Osteocyte (in vitro differentiated cells): ENCODE results near the gene HFE. TPM values are rescaled to one million over a fixed set of nuclear protein-coding genes. Genes with fewer than 3 reads are reported as not detected.
"Not testable (repeated sequence)": the region's sequence is repeated elsewhere in the genome, so short reads cannot be mapped to it uniquely, and the experiment has no call there.

Experiments
- DNase-seq: peaks from one replicate; pipeline ENCODE4 v3.0.0; 2021; ENCODE audit warnings: mixed read lengths; ENCODE audit not compliant: unreplicated experiment; ENCODE audit errors: extremely low spot score
- H3K27ac Mint-ChIP-seq: one replicate; pipeline ENCODE4 v1.8.0; 2021; ENCODE audit warnings: mild to moderate bottlenecking, mixed read lengths; ENCODE audit not compliant: unreplicated experiment
- H3K27me3 Mint-ChIP-seq: one replicate; pipeline ENCODE4 v1.8.0; 2021; ENCODE audit warnings: mixed read lengths; ENCODE audit not compliant: unreplicated experiment
- H3K36me3 Mint-ChIP-seq: one replicate; pipeline ENCODE4 v1.8.0; 2021; ENCODE audit warnings: mixed read lengths; ENCODE audit not compliant: unreplicated experiment
- H3K4me1 Mint-ChIP-seq: one replicate; pipeline ENCODE4 v1.8.0; 2021; ENCODE audit warnings: mixed read lengths; ENCODE audit not compliant: unreplicated experiment
- H3K4me3 Mint-ChIP-seq: one replicate; pipeline ENCODE4 v1.8.0; 2021; ENCODE audit warnings: mild to moderate bottlenecking, moderate library complexity, mixed read lengths; ENCODE audit not compliant: unreplicated experiment
- H3K9me3 Mint-ChIP-seq: one replicate; pipeline ENCODE4 v1.8.0; 2021; ENCODE audit warnings: mixed read lengths; ENCODE audit not compliant: unreplicated experiment
- CTCF ChIP-seq: fragments of 200-600 bp; sonication (generic); IDR thresholded peaks from 2 replicates; pipeline ENCODE4 v1.5.0; 2021; ENCODE audit warnings: antibody characterized with exemption, mild to moderate bottlenecking, moderate library complexity
- total RNA-seq: library from RNA; stranded (reverse); gene quantifications from 2 replicates; pipeline ENCODE4 v1.2.1, GENCODE V29; 2021

HFE gene
- total RNA-seq, 1 donor from 2014 or later: 6.2 TPM

- no peak for TF ChIP-seq CTCF
- H3K36me3 Mint-ChIP-seq: no peaks in the 10 kb centered on the region
- H3K4me3 Mint-ChIP-seq: peak overlapping the region; percentile 72
- H3K27ac Mint-ChIP-seq: peak overlapping the region; percentile 94
- H3K9me3 Mint-ChIP-seq: no peaks in the 10 kb centered on the region
- no peaks in the 10 kb centered on the region for H3K27me3 Mint-ChIP-seq
- H3K4me1 Mint-ChIP-seq: peaks cover 4% of the 10 kb centered on the region
- no peak for DNase-seq
Measured at GRCh38 chr6:26045065-26045927, 41.9 kb upstream of the HFE start.

GRCh38 chr6:26045928-26046368, 41.3 kb upstream of the HFE start:
- no peak for TF ChIP-seq CTCF
- Mint-ChIP-seq H3K27me3 (no peaks in the 10 kb centered on the region), H3K9me3 (no peaks in the 10 kb centered on the region), H3K4me1 (peaks cover 4% of the 10 kb centered on the region), H3K4me3 (peak overlapping the region; percentile 72), H3K27ac (no peak overlapping the region), H3K36me3 (no peaks in the 10 kb centered on the region)
- no peak for DNase-seq

- not testable (repeated sequence) for H3K27ac Mint-ChIP-seq, H3K4me1 Mint-ChIP-seq, H3K9me3 Mint-ChIP-seq, H3K27me3 Mint-ChIP-seq, DNase-seq, H3K4me3 Mint-ChIP-seq, H3K36me3 Mint-ChIP-seq
Measured at GRCh38 chr6:26047329-26047728, 39.9 kb upstream of the HFE start.

- H3K27ac Mint-ChIP-seq: no peak overlapping the region
- DNase-seq: no peak
Measured at GRCh38 chr6:26048590-26048989, 38.6 kb upstream of the HFE start.

GRCh38 chr6:26051665-26052310, 35.4 kb upstream of the HFE start:
- no peak for TF ChIP-seq CTCF
- H3K27ac Mint-ChIP-seq: no peak overlapping the region

More at GRCh38 chr6:26048590-26048989, 38.6 kb upstream of the HFE start:
- no peaks in the 10 kb centered on the region for H3K9me3 Mint-ChIP-seq
- H3K27me3 Mint-ChIP-seq: no peaks in the 10 kb centered on the region
- no peaks in the 10 kb centered on the region for H3K36me3 Mint-ChIP-seq
- H3K4me3 Mint-ChIP-seq: no peak overlapping the region
- TF ChIP-seq CTCF: no peak
- H3K4me1 Mint-ChIP-seq: peaks cover 7% of the 10 kb centered on the region

GRCh38 chr6:26052762-26053250, 34.4 kb upstream of the HFE start:
- not testable (repeated sequence) for H3K4me3 Mint-ChIP-seq, H3K36me3 Mint-ChIP-seq, H3K9me3 Mint-ChIP-seq, DNase-seq, H3K27me3 Mint-ChIP-seq
- H3K4me1 Mint-ChIP-seq: peaks cover 16% of the 10 kb centered on the region
- peak overlapping the region; percentile 98 for H3K27ac Mint-ChIP-seq

More at GRCh38 chr6:26051665-26052310, 35.4 kb upstream of the HFE start:
- Mint-ChIP-seq H3K4me1 (peaks cover 8% of the 10 kb centered on the region), H3K27me3 (no peaks in the 10 kb centered on the region), H3K36me3 (no peaks in the 10 kb centered on the region), H3K9me3 (no peaks in the 10 kb centered on the region), H3K4me3 (no peak overlapping the region)
- no peak for DNase-seq
